ENCODE data around the gene NKX1-1.

The NKX1-1 gene

DNA sequence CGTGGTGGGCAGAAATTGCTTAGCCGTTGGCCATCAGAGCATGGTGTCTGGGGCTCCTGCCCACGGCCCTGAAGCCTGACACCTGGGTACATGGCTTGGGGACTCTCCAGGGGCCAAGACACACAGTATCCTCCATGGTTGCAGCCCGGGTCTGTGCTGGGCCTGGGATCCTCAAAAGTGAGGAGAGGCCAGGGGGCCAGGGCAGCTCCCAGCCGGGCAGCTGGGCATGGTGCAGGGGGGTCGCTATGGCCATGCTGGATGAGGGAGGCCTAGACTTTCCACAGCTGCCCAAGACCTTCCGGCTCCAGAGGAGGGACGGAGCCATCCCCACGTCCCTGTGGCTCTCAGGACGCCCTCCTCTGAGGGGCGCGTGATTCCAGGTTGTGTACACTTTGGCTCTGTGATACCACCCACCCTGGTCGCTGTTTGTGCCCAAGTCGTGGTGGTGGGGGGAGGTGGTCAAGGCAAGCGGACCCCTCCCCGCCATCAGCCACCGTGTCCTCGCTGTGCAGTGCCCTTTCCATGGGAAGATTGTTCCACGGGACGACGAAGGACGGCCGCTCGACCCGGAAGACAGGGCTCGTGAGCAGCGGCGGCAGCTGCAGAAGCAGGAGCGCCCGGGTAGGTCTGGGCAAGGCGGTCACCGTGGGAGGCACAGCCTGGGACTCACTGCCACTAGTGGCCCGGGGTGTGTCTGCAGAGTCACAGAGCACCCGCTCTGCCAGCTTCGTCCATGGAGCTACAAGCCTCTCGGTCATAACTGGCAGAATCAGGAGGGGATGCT is 25.7 kb downstream of the NKX1-1 start:
- no peak for TF ChIP-seq CTCF (IDR thresholded peaks at IDR 0.05; ENCODE audit: insufficient read depth, low read length, poor library complexity, severe bottlenecking)
- DNase-seq (ENCODE audit: extremely low read depth, insufficient read length): no peak
- no peaks in the 10 kb centered on the region for H3K27me3 ChIP-seq (replicated peaks; ENCODE audit: control insufficient read depth, insufficient read depth, low read length)
- H3K4me3 ChIP-seq (replicated peaks; ENCODE audit: low read depth, low read length): no peak overlapping the region
- peaks cover 3% of the 10 kb centered on the region for H3K36me3 ChIP-seq (ENCODE audit: control insufficient read depth, insufficient read depth, low read length)

- H3K36me3 ChIP-seq (ENCODE audit: control insufficient read depth, insufficient read depth, low read length): peaks cover 4% of the 10 kb centered on the region
- TF ChIP-seq CTCF (IDR thresholded peaks at IDR 0.05; ENCODE audit: insufficient read depth, low read length, poor library complexity, severe bottlenecking): no peak
- no peak for DNase-seq (ENCODE audit: extremely low read depth, insufficient read length)
- H3K27me3 ChIP-seq (replicated peaks; ENCODE audit: control insufficient read depth, insufficient read depth, low read length): no peaks in the 10 kb centered on the region
- no peak overlapping the region for H3K4me3 ChIP-seq (replicated peaks; ENCODE audit: low read depth, low read length)
These were observed 26.4 kb downstream of the NKX1-1 start for GRCh38 chr4:1379801-1380331.

GRCh38 chr4:1379351-1379781 is 26.9 kb downstream of the NKX1-1 start:
- DNase-seq (ENCODE audit: extremely low read depth, insufficient read length): no peak
- TF ChIP-seq CTCF (IDR thresholded peaks at IDR 0.05; ENCODE audit: insufficient read depth, low read length, poor library complexity, severe bottlenecking): no peak
- Histone ChIP-seq H3K27me3 (replicated peaks; ENCODE audit: control insufficient read depth, insufficient read depth, low read length) (no peaks in the 10 kb centered on the region), H3K4me3 (replicated peaks; ENCODE audit: low read depth, low read length) (no peak overlapping the region), H3K36me3 (ENCODE audit: control insufficient read depth, insufficient read depth, low read length) (peaks cover 4% of the 10 kb centered on the region)

DNA sequence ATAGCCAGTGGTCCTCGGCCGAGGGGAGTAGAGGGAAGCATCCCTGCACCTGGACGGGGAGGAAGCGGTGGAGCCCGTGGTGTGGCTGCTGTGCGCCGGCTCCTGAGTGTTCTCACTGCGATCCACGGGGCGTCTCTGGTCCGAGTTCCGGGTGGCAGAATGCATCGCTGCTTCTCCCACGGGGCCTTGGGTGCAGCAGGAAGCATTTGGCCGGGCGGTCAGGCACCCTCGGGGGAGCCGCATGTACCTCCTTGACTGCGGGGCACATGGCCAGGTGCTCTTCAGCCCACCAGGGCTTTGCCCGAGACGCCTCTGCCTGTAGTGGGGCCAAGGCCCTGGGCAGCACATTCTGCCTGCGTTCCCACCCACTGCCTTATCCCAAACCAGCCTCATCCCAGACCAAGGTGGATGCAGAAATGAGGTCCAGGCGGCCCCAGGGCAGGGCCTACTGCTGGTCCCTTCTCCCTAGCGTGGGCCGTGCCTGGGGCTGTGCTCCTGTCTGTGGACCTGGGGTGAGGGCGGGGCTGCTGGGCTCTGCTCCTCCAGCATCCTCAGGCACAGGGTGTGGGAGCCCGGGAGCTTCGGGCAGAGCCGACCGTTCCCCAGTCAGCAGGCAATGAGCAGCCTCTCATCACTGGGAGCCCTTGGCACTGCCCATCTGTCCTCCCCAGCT is 27.5 kb downstream of the NKX1-1 start:
- no peak for TF ChIP-seq CTCF (IDR thresholded peaks at IDR 0.05; ENCODE audit: insufficient read depth, low read length, poor library complexity, severe bottlenecking)
- DNase-seq (ENCODE audit: extremely low read depth, insufficient read length): no peak

DNA sequence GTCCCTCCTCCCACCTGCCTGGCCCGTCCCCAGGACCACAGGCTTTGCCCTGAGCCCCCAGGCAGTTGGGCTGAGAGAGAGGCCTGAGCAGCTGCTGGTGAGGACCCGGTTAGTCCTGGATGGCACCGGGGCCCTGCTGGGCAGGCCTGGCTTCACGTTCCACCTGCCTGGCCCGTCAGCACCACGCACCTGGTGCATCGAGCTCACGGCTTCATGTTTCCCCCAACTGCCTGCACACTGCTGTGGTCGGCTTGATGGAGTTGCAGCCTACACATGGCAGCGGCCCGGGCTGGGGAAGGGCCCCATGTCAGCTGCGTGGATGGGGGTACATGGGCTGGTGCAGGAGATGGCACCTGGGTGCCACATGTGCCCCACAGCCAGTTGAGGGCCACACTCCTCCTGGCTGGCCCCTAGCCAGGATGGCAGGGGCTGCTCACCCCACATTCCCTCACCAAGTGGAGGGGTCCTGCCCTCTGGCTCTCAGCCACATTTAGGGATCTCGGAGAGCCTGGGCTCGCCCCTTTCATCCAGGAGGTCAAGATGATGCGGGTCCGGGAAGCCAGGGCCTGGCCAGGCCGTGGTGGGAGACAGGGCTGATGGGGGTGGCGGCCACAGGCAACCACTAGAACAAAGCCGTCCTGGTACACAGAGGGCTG is 28.5 kb downstream of the NKX1-1 start:
- no peak for DNase-seq (ENCODE audit: extremely low read depth, insufficient read length)
- Histone ChIP-seq H3K4me3 (replicated peaks; ENCODE audit: low read depth, low read length) (no peak overlapping the region), H3K36me3 (ENCODE audit: control insufficient read depth, insufficient read depth, low read length) (peaks cover 3% of the 10 kb centered on the region), H3K27me3 (replicated peaks; ENCODE audit: control insufficient read depth, insufficient read depth, low read length) (no peaks in the 10 kb centered on the region)
- TF ChIP-seq CTCF (IDR thresholded peaks at IDR 0.05; ENCODE audit: insufficient read depth, low read length, poor library complexity, severe bottlenecking): no peak

More for the DNA sequence above, 27.5 kb downstream of the NKX1-1 start:
- H3K36me3 ChIP-seq (ENCODE audit: control insufficient read depth, insufficient read depth, low read length): peaks cover 3% of the 10 kb centered on the region
- no peak overlapping the region for H3K4me3 ChIP-seq (replicated peaks; ENCODE audit: low read depth, low read length)
- H3K27me3 ChIP-seq (replicated peaks; ENCODE audit: control insufficient read depth, insufficient read depth, low read length): no peaks in the 10 kb centered on the region

Measured in GM06990 (cell line).